Measurements from ENCODE around the gene ZNF512. TPM values are rescaled to one million over a fixed set of nuclear protein-coding genes. Genes with fewer than 3 reads are reported as not detected.

The ZNF512 gene
- total RNA-seq, 1 donor from 2014 or later, result 16.1 TPM

GRCh38 chr2:27645197-27645596 lies 62.4 kb downstream of the ZNF512 start:
- Histone ChIP-seq H3K36me3 (peaks cover 83% of the 10 kb centered on the region), H3K4me1 (no peaks in the 10 kb centered on the region), H3K9me3 (replicated peaks) (no peaks in the 10 kb centered on the region), H3K27me3 (ENCODE audit: low read depth) (no peaks in the 10 kb centered on the region), H3K4me3 (no peak overlapping the region), H3K27ac (replicated peaks) (no peak overlapping the region)
- no peak for TF ChIP-seq CTCF (IDR thresholded peaks at IDR 0.05; ENCODE audit: borderline replicate concordance)
- intact Hi-C loops (cut with micrococcal nuclease), result no loop called here
- DNase-seq, result no peak

DNA sequence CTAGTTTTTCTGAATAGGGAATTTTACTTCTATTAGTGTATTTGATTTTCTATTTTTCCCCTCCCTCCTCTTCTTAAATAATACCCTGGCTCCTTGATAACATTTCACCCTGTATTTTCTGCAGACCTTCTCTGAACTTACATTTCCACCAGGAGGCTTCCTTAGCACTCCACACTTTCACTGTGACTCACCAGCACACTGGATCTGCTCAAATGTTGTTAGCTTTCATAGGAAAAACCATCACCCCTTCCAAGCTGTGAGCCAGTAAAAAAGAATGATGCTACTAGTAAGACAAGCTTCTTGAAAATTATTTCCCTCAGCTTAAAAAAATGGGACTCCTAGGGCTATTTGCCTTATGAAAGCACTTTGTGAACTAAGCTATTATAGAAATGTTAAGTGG lies 64.4 kb downstream of the ZNF512 start:
- Histone ChIP-seq H3K9me3 (replicated peaks) (no peaks in the 10 kb centered on the region), H3K4me1 (no peaks in the 10 kb centered on the region), H3K4me3 (no peak overlapping the region), H3K27ac (replicated peaks) (no peak overlapping the region), H3K36me3 (peaks cover 83% of the 10 kb centered on the region), H3K27me3 (ENCODE audit: low read depth) (no peaks in the 10 kb centered on the region)
- DNase-seq, result no peak
- intact Hi-C loops (cut with micrococcal nuclease), result no loop called here
- TF ChIP-seq CTCF (IDR thresholded peaks at IDR 0.05; ENCODE audit: borderline replicate concordance), result no peak

DNA sequence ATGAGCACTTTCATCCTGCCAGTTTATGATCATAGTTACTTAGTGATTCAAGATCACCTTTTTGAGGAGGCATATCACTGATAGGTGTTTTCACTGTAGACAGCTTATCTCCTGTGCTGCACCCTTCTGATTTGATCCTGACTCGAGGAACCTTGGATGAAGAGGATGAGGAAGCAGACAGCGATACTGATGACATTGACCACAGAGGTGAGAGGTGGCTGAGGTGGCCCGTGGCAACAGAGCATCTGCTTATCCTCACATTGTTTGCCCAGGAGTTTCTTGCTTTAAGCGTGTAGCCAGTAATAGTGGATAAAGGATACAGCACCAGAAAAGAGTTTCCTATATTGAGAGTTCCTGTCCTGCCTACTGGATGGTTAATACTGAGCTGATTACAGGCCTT lies 64.9 kb downstream of the ZNF512 start:
- H3K27ac ChIP-seq (replicated peaks), result no peak overlapping the region
- H3K36me3 ChIP-seq, result peaks cover 84% of the 10 kb centered on the region
- DNase-seq, result no peak
- no peak for TF ChIP-seq CTCF (IDR thresholded peaks at IDR 0.05; ENCODE audit: borderline replicate concordance)
- no peaks in the 10 kb centered on the region for H3K27me3 ChIP-seq (ENCODE audit: low read depth)
- intact Hi-C loops (cut with micrococcal nuclease), result no loop called here
- no peak overlapping the region for H3K4me3 ChIP-seq
- H3K4me1 ChIP-seq, result no peaks in the 10 kb centered on the region
- H3K9me3 ChIP-seq (replicated peaks), result no peaks in the 10 kb centered on the region

GRCh38 chr2:27651056-27651455 lies 68.2 kb downstream of the ZNF512 start:
- intact Hi-C loops (cut with micrococcal nuclease), result no loop called here
- Histone ChIP-seq H3K27ac (replicated peaks) (no peak overlapping the region), H3K4me3 (no peak overlapping the region), H3K27me3 (ENCODE audit: low read depth) (no peaks in the 10 kb centered on the region), H3K4me1 (no peaks in the 10 kb centered on the region), H3K9me3 (replicated peaks) (no peaks in the 10 kb centered on the region), H3K36me3 (peaks cover 92% of the 10 kb centered on the region)
- no peak for DNase-seq
- no peak for TF ChIP-seq CTCF (IDR thresholded peaks at IDR 0.05; ENCODE audit: borderline replicate concordance)

GRCh38 chr2:27652341-27652740 lies 69.5 kb downstream of the ZNF512 start:
- intact Hi-C loops (cut with micrococcal nuclease), result no loop called here
- peaks cover 99% of the 10 kb centered on the region for H3K36me3 ChIP-seq

More at GRCh38 chr2:27652341-27652740, 69.5 kb downstream of the ZNF512 start:
- H3K9me3 ChIP-seq (replicated peaks), result no peaks in the 10 kb centered on the region
- TF ChIP-seq CTCF (IDR thresholded peaks at IDR 0.05; ENCODE audit: borderline replicate concordance), result no peak
- no peak overlapping the region for H3K27ac ChIP-seq (replicated peaks)
- H3K4me1 ChIP-seq, result no peaks in the 10 kb centered on the region
- no peaks in the 10 kb centered on the region for H3K27me3 ChIP-seq (ENCODE audit: low read depth)
- DNase-seq, result no peak
- no peak overlapping the region for H3K4me3 ChIP-seq
